PC-9 (cell line): Measurements from ENCODE around the gene NUTF2. TPM values are rescaled to one million over a fixed set of nuclear protein-coding genes. Genes with fewer than 3 reads are reported as not detected.

Experiments used
- Bru-seq: library from RNA; stranded (reverse); fragments of 400-500 nt; gene quantifications from one replicate; lab custom pipeline; 2021; lab: Mats Ljungman, UMichigan
- BruChase-seq, 2 experiments: library from RNA; stranded (reverse); fragments of 400-500 nt; gene quantifications; one replicate each; lab custom pipeline; 2021; lab: Mats Ljungman, UMichigan
- BruUV-seq: library from RNA; stranded (reverse); fragments of 400-500 nt; replicated peaks from 2 replicates; lab custom pipeline; 2021; lab: Mats Ljungman, UMichigan
- CTCF ChIA-PET: fragments of 300-600 bp; sonication (Branson Sonifier 250); formaldehyde crosslinking; loops from one replicate; lab custom pipeline; 2022; ENCODE audit warnings: antibody characterized with exemption; lab: Charles Lee
- POLR2A ChIA-PET: fragments of 300-600 bp; sonication (Branson Sonifier 250); formaldehyde crosslinking; loops from one replicate; lab custom pipeline; 2022; ENCODE audit warnings: antibody characterized with exemption; ENCODE audit not compliant: unreplicated experiment; lab: Charles Lee
- DNase-seq, 2 experiments: peaks; one replicate each; pipeline versions ENCODE4 v3.0.0 to v3.0.0-alpha.2; 2015 to 2022; ENCODE audit warnings: mixed read lengths in 1 of 2
- H2AFZ ChIP-seq: fragments of 200-600 bp; sonication (generic); 2 replicates; pipeline ENCODE4 v1.8.1; 2017; ENCODE audit warnings: antibody characterized with exemption
- H3F3A ChIP-seq: fragments of 200-600 bp; sonication (generic); 2 replicates; pipeline ENCODE4 v1.8.1; 2017; ENCODE audit warnings: antibody characterized with exemption, mild to moderate bottlenecking, low read depth; ENCODE audit not compliant: insufficient read depth
- H3K27ac ChIP-seq: fragments of 200-600 bp; sonication (generic); 2 replicates; pipeline ENCODE4 v1.6.1; 2016; ENCODE audit warnings: mixed run types
- H3K27me3 ChIP-seq: fragments of 200-600 bp; sonication (generic); 2 replicates; pipeline ENCODE4 v1.6.1; 2016; ENCODE audit warnings: low read depth, mixed run types; ENCODE audit not compliant: insufficient read depth
- H3K36me3 ChIP-seq: fragments of 200-600 bp; sonication (generic); 2 replicates; pipeline ENCODE4 v1.6.1; 2016; ENCODE audit warnings: low read depth, mixed run types
- H3K4me1 ChIP-seq: fragments of 200-600 bp; sonication (generic); replicated peaks from 2 replicates; pipeline ENCODE4 v1.6.1; 2016; ENCODE audit warnings: mixed run types; ENCODE audit not compliant: insufficient read depth
- H3K4me2 ChIP-seq: fragments of 200-600 bp; sonication (generic); 2 replicates; pipeline ENCODE4 v1.6.1; 2017; ENCODE audit warnings: mixed run types
- H3K4me3 ChIP-seq: fragments of 200-600 bp; sonication (generic); 2 replicates; pipeline ENCODE4 v1.6.1; 2016; ENCODE audit warnings: mixed run types
- H3K79me2 ChIP-seq: fragments of 200-600 bp; sonication (generic); 2 replicates; pipeline ENCODE4 v1.6.1; 2017; ENCODE audit warnings: low read depth, mixed run types
- H3K9me2 ChIP-seq: fragments of 200-600 bp; sonication (generic); 2 replicates; pipeline ENCODE4 v1.8.1; 2017; ENCODE audit warnings: mild to moderate bottlenecking; ENCODE audit not compliant: insufficient read depth
- H3K9me3 ChIP-seq: fragments of 200-600 bp; sonication (generic); 2 replicates; pipeline ENCODE4 v1.8.1; 2016; ENCODE audit warnings: low read depth; ENCODE audit not compliant: insufficient read depth
- H4K20me1 ChIP-seq: fragments of 200-600 bp; sonication (generic); 2 replicates; pipeline ENCODE4 v1.8.1; 2017; ENCODE audit not compliant: insufficient read depth
- CTCF ChIP-seq: fragments of 200-600 bp; sonication (generic); conservative IDR thresholded peaks from 2 replicates; pipeline ENCODE4 v1.6.1; 2017; ENCODE audit warnings: mixed run types, antibody characterized with exemption, mild to moderate bottlenecking, moderate library complexity
- EZH2 ChIP-seq: fragments of 200-600 bp; sonication (generic); IDR thresholded peaks from 2 replicates; pipeline ENCODE4 v1.8.0; 2017; ENCODE audit warnings: antibody characterized with exemption, low read depth
- intact Hi-C: fragments of 100-400 bp; cut with micrococcal nuclease; formaldehyde crosslinking; loops from one replicate; pipeline ENCODE4 v1.10.0; 2022; ENCODE audit not compliant: unreplicated experiment
- long read RNA-seq: library from polyadenylated mRNA; stranded (forward); transcript quantifications from one replicate; pipeline ENCODE4 v2.0.0, GENCODE V29; 2022
- total RNA-seq: library from RNA; stranded (reverse); gene quantifications from 2 replicates; pipeline ENCODE4 v1.2.3, GENCODE V29; 2021

The NUTF2 gene
- total RNA-seq: 94.2 and 147 TPM in 2 replicates
- Bru-seq, nascent RNA: percentile 85 among the genes with signal in this experiment
- BruChase-seq, experiment 1, labeled RNA remaining after a 2-hour chase: percentile 78 among the genes with signal in this experiment
- percentile 84 among the genes with signal in this experiment for BruChase-seq, experiment 2, labeled RNA remaining after a 6-hour chase
- long read RNA-seq, transcript NUTF2-208 (1 exons, 2,608 nt): minor isoform, 5 of 233 reads
- long read RNA-seq, transcript NUTF2-201 (5 exons, 2,321 nt): major isoform, 207 of 233 reads
- long read RNA-seq, transcript NUTF2-206 (5 exons, 1,119 nt): minor isoform, 6 of 233 reads
- long read RNA-seq, partial matches to known transcripts: 9 of 233 reads
- long read RNA-seq, other reads (novel, unspliced or antisense): 5 of 233 reads

DNA sequence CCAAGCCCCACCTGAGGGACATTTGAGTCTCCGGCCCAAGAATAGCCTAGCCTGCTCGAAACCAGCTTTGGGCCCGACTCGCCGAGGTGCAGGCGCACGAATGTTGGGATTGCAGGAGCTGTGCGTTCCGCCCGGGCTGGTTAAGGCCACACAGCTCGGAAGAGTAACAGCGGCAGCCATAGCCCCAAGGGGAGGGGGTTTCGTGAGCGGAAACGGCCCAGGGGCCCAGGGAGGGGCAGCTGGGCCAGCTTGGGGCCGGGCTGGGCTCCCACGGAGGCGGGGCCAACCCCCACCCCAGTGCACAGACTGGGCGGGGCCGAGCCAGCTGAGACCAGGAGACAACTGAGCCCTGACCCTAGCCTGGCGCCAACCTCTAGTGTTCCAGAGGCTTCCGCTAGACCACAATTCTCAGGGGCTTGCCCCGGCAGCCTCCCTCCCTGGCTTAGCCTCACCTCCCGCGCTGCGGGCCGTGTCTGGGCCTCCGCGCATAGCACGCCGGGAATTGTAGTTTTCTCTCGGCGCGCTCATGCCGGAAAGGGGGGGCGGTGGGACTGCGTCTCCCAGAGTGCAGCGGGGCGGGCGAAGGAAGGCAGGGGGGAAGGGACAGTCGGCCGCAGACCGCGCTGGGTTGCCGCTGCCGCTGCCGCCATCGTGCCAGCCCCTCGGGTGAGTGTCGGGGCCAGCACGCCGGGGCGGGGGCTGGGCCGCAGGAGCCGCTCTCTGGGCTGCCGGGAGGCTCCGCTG is at the start of gene NUTF2:
Gene NUTF2, plus strand, starts transcription at position 614 of the 744 bp plus-strand sequence. CDS start 18,198 bp downstream, outside the sequence.
- BruUV-seq: no TSS peak
- Histone ChIP-seq H3K79me2 (peaks cover 80% of the 10 kb centered on the region), H3K9me2 (no peaks in the 10 kb centered on the region), H3K36me3 (no peaks in the 10 kb centered on the region; the same call in 1 of the 2 replicates), H3K4me3 (peak within 1 kb of the TSS; percentile 100), H3F3A (peaks cover 23% of the 10 kb centered on the region; the same call in 1 of the 2 replicates), H2AFZ (peak within 1 kb of the TSS; percentile 79), H3K9me3 (no peaks in the 10 kb centered on the region), H3K27me3 (no peaks in the 10 kb centered on the region), H4K20me1 (peaks cover 38% of the 10 kb centered on the region), H3K27ac (peak within 1 kb of the TSS; percentile 70), H3K4me1 (peaks cover 45% of the 10 kb centered on the region), H3K4me2 (peak within 1 kb of the TSS; percentile 93)
- intact Hi-C loops: loop anchor here (2.0 to 5.0 kb wide), 2 partner anchors 14 to 39 kb away; partner anchors contain the start of genes RANBP10 and TSNAXIP1
- CTCF ChIA-PET: no interaction called here
- DNase-seq: peak; percentile 83 to 96
- POLR2A ChIA-PET: interaction anchor here (0.6 to 0.7 kb wide), 3 partner anchors 25 to 358 kb away, joined by 3 to 7 read pairs (median 4); partner anchors contain the start of gene PSMB10
- TF ChIP-seq EZH2: no peak
- no peak for TF ChIP-seq CTCF

- ChIA-PET POLR2A (no interaction called here), CTCF (no interaction called here)
- peaks cover 8% of the 10 kb centered on the region for H3K4me1 ChIP-seq
- no peaks in the 10 kb centered on the region for H3K27me3 ChIP-seq
- H3K9me2 ChIP-seq: no peaks in the 10 kb centered on the region
- H3K4me2 ChIP-seq: no peak overlapping the region
- no peak overlapping the region for H3K27ac ChIP-seq
- peaks cover 6% of the 10 kb centered on the region; the same call in 1 of the 2 replicates for H3K36me3 ChIP-seq
- H2AFZ ChIP-seq: no peak overlapping the region
- no peak overlapping the region for H3K4me3 ChIP-seq
- H3K79me2 ChIP-seq: peaks cover 49% of the 10 kb centered on the region
- H3F3A ChIP-seq: no peaks in the 10 kb centered on the region
- no TSS peak for BruUV-seq
- no peaks in the 10 kb centered on the region; the same call in 1 of the 2 replicates for H4K20me1 ChIP-seq
- H3K9me3 ChIP-seq: no peaks in the 10 kb centered on the region
- no peak for DNase-seq
- TF ChIP-seq CTCF: no peak
- TF ChIP-seq EZH2: no peak
- intact Hi-C loops: no loop called here
Measured at GRCh38 chr16:67800338-67800926, 46.3 kb upstream of the NUTF2 start.

DNA sequence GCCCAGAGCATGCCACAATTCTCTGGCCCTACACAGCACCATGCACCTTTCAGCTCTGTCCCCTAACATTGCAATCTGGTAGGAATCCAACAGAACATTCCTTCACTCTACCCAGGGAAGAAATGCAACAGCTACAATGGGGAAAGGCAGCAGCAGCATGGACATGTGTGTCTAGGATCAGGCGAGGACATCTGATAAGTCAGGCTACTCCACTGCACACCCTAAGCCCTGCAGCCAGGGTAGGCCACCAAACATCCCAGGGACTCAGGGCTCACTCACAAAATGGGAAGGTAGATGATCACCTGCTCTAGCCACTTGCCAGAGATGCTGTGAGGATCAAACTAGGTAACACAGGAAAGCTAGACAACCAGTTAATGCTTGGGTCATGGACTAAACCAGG is 45.5 kb upstream of the NUTF2 start:
- TF ChIP-seq CTCF: no peak
- TF ChIP-seq EZH2: no peak
- H3K4me3 ChIP-seq: no peak overlapping the region
- peaks cover 8% of the 10 kb centered on the region for H3K4me1 ChIP-seq
- no peaks in the 10 kb centered on the region for H3K9me3 ChIP-seq
- no peak for DNase-seq
- H3F3A ChIP-seq: no peaks in the 10 kb centered on the region
- no peak overlapping the region for H3K27ac ChIP-seq
- ChIA-PET CTCF (no interaction called here), POLR2A (no interaction called here)
- intact Hi-C loops: no loop called here
- H3K4me2 ChIP-seq: no peak overlapping the region
- no TSS peak for BruUV-seq
- peaks cover 6% of the 10 kb centered on the region; the same call in 1 of the 2 replicates for H3K36me3 ChIP-seq
- no peaks in the 10 kb centered on the region for H3K9me2 ChIP-seq
- H3K79me2 ChIP-seq: peaks cover 57% of the 10 kb centered on the region
- no peak overlapping the region for H2AFZ ChIP-seq
- no peaks in the 10 kb centered on the region for H3K27me3 ChIP-seq
- no peaks in the 10 kb centered on the region; the same call in 1 of the 2 replicates for H4K20me1 ChIP-seq
